ENCODE results near the gene AK2. TPM values are rescaled to one million over a fixed set of nuclear protein-coding genes. Genes with fewer than 3 reads are reported as not detected.
A peak's percentile ranks its signal among the peaks of the same experiment; 100 is the strongest.
"Not testable (repeated sequence)": the region's sequence is repeated elsewhere in the genome, so short reads cannot be mapped to it uniquely, and the experiment has no call there.

The AK2 gene
- total RNA-seq, 1 donor = 99.7 TPM

DNA sequence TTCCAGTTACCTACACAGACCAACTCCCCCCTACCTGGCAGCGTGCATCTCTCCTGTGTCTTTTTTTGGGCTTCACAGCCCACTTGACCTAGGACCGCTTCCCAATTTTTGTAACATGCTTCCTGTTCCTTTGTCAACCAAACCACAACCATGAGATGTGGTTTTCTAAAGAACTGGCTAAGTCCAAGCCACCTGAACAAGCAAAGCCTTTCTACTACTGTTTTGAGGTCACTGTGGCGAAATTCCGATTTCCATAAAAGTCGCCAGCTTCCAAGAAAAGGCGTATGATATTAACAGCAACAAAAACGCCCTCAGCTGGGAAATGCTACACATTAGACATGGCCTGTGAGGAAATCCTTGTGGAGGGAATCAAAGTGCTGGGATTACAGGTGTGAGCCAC, 12.7 kb upstream of the AK2 start:
- no peak for DNase-seq (ENCODE audit: low read depth)
- TF ChIP-seq, protein P1, sequence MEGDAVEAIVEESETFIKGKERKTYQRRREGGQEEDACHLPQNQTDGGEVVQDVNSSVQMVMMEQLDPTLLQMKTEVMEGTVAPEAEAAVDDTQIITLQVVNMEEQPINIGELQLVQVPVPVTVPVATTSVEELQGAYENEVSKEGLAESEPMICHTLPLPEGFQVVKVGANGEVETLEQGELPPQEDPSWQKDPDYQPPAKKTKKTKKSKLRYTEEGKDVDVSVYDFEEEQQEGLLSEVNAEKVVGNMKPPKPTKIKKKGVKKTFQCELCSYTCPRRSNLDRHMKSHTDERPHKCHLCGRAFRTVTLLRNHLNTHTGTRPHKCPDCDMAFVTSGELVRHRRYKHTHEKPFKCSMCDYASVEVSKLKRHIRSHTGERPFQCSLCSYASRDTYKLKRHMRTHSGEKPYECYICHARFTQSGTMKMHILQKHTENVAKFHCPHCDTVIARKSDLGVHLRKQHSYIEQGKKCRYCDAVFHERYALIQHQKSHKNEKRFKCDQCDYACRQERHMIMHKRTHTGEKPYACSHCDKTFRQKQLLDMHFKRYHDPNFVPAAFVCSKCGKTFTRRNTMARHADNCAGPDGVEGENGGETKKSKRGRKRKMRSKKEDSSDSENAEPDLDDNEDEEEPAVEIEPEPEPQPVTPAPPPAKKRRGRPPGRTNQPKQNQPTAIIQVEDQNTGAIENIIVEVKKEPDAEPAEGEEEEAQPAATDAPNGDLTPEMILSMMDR (IDR thresholded peaks at IDR 0.05; ENCODE audit: insufficient read depth, low read depth, low read length) = no peak
- H3K4me3 ChIP-seq (ENCODE audit: low read depth, low read length) = no peak overlapping the region

DNA sequence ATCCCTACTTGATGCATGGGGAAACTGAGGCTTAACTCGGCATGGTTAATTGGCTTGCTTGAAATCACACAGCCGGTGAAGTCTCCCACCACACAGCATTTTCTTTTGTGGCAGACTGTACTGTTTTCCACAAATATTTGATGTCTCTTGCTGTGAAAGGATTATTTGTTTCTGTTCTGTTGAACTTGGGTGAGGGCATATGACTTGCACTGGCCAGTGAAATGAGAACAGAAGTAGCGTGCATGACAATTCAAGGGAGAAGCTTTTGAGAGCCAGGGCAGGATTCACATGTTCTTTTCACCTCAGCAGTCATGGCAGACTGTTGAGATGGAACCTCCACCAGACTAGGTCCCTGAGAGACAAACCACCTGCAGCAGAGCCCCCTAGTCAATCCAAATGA, 11.7 kb upstream of the AK2 start:
- no peak for DNase-seq (ENCODE audit: low read depth)
- no peak overlapping the region for H3K4me3 ChIP-seq (ENCODE audit: low read depth, low read length)
- TF ChIP-seq, protein P1 (IDR thresholded peaks at IDR 0.05; ENCODE audit: insufficient read depth, low read depth, low read length) = no peak

DNA sequence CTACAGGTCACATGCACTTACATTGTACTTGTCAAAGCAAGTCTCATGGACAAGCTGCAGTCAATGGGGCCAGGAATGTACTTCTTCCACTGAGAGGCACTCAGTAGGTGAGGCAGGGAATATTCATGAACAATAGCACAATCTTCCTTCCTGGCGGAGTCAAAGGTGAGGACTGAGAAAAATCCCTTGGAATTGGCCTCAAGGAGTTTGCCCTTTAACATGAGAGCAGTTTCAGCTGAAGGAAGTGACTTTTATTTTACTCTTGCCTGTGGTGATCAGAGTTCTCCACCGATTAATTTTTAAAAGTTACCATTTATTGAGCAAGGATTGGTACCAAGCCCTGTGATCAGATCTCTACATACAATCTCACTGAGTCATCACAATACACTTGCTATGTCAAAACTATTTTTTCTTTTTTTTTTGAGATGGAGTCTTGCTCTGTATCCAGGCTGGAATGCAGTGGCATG, 11.2 kb upstream of the AK2 start:
- peak; percentile 17 for DNase-seq (ENCODE audit: low read depth)
- TF ChIP-seq, protein P1 (IDR thresholded peaks at IDR 0.05; ENCODE audit: insufficient read depth, low read depth, low read length) = no peak
- H3K4me3 ChIP-seq (ENCODE audit: low read depth, low read length) = no peak overlapping the region

DNA sequence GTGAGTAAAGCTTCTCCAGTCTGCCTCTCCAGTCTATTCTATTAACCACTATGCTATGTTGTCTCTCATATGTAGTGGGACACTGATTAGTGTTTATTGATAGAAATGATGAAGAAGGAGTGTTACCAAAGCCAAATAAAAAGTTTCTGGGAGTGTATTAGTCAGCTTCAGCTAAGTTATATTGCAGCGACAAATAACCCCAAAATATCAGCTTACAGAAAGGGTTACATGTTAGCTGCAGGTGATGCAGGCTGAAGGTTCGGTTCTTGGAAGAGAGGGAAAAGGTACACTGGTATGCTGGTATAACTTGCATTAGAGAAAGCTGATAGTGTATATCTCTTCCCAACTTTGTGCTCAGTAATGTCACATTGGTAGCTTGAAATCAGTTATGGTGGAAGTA, 10.6 kb upstream of the AK2 start:
- H3K4me3 ChIP-seq (ENCODE audit: low read depth, low read length) = no peak overlapping the region
- DNase-seq (ENCODE audit: low read depth) = no peak
- TF ChIP-seq, protein P1 (IDR thresholded peaks at IDR 0.05; ENCODE audit: insufficient read depth, low read depth, low read length) = no peak

DNA sequence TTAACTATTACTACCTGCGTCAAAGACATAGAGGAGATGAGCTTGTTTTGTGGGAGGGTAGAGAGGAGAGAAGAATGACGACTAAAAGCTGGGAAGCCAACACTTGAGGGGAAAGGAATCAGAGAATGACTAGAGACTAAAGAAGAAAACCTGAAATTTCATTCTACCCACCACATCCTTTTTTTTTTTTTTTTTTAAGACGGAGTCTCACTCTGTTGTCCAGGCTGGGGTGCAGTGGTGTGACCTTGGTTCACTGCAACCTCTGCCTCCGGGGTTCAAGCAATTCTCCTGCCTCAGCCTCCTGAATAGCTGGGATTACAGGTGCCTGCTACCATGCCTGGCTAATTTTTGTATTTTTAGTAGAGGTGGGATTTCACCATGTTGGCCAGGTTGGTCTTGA, 9.6 kb upstream of the AK2 start:
- not testable (repeated sequence) for H3K4me3 ChIP-seq (ENCODE audit: low read depth, low read length); DNase-seq (ENCODE audit: low read depth)

DNA sequence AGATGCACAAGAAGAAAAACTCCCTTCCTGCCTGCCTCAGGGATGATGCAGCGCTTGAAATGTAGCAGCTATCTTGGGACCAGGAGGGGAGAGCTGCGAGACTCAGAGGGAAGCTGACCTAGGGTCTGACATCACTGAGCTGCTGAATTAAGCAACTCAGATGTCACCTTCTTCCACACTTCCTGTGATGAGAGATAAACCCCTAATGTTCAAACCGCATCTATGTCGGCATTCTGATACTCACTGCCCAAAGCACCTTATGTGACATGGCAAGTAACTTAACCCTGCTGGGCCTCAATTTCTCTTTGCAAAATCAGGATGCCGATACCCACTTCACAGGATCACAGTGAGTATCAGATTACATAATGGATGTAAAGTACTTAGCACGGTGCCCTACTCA, 9.1 kb upstream of the AK2 start:
- peak; percentile 60 for DNase-seq (ENCODE audit: low read depth)
- no peak overlapping the region for H3K4me3 ChIP-seq (ENCODE audit: low read depth, low read length)
- TF ChIP-seq, protein P1 (IDR thresholded peaks at IDR 0.05; ENCODE audit: insufficient read depth, low read depth, low read length) = no peak

DNA sequence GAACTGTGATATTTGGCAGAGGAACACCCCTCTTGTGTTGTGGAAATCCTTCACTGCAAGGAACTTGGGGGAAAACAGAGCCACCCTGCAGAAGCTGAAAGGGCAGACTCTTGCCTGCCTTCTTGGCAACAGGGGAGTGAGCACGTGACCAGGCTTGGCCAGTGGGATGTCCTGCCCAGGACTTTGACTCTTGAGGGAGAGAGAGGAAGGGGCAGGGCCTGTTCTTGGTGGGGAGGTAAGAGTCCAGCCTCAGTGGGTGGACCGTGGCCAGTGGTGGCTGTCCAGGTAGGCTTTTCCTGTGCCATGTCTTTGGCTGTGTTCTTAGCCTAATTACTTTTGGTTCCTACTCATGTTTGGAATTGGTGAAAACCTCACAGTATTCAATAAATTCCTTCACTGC, 8.6 kb upstream of the AK2 start:
- no peak for DNase-seq (ENCODE audit: low read depth)
- no peak overlapping the region for H3K4me3 ChIP-seq (ENCODE audit: low read depth, low read length)
- TF ChIP-seq, protein P1 (IDR thresholded peaks at IDR 0.05; ENCODE audit: insufficient read depth, low read depth, low read length) = no peak

All from fibroblast of villous mesenchyme (primary cell).